Fibroblast of skin of right quadriceps (primary cell): ENCODE measurements around the gene ZBTB9.
A peak's percentile ranks its signal among the peaks of the same experiment; 100 is the strongest.

Experiments
- DNase-seq: peaks from one replicate; pipeline ENCODE4 v3.0.0-alpha.2; 2013

The ZBTB9 gene

DNA sequence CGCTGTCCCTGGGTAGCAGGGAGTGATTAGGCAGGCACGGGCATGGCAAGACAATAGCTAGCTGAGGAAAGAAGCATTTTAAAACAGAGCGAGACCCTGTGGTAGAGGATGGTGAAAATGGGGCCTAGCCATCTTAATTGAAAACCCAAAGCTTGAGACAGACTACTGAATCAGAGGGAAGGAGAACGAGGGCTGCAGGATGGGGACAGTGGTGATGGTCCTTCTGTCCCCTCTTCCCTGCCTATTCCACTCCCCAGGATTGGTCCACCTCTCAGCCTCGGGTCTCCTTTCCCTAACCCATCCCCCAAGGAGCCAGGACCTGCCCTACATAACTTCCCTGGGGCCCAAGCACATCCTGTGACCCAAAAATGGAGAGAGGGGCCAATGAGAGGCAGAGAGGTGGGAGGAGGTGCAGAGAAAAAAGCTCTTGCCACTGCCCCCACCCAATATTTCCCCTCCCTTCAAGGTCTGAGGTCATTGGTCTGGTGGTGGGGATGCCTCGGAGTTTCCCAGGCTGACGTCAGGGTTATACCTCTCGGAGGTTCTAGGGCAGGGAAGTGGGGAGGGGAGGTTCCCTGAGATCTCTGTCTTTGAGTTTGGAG lies 35.6 kb upstream of the ZBTB9 start:
- no peak for DNase-seq

DNA sequence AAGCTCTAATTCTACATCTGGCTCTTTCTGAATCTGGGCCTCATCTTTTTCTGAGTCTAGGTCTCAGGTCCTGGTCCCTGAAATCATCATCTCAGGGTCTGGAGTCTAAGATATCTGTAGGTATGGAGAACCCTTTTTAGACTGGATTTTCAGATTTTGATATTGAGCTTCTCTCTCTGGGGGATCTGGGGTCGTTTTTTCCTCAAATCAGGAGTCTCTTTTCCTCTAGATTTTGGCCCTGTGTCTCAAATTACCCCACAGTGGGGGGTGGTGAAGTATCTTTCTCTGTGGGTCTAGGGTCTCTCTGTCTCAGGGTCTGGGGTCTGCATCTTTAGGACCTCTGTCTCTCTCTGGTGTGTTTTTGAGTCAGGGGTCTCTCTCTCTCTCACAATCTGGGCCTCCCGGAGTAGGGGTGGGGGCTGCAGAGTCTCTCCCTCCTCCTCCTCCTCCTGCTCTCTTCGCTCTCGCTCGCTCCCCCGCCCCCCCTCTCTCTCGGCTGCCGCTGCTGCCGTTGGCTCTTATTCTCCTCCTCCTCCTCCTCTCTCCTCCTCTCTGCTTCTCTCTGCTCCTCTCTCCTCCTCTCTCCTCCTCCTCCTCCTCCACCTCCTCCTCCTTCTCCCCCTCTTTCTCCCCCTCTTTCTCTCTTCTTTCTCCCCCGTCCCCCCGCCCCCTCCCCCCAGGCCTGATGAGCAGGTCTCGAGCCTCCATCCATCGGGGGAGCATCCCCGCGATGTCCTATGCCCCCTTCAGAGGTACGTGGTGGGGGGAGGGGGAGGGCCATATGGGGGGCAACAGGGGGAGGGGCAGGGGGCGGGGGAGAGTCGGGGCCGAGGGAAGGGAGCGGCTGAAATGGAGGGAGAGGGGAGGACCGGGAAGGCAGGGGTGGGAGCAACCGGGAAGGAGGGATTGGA lies 34.5 kb upstream of the ZBTB9 start, which contains the start of gene SYNGAP1:
Gene SYNGAP1 (plus strand): TSS at position 486 of the 911 bp plus-strand sequence. CDS start 200 bp downstream, at position 686.
- peak; percentile 79 for DNase-seq

DNA sequence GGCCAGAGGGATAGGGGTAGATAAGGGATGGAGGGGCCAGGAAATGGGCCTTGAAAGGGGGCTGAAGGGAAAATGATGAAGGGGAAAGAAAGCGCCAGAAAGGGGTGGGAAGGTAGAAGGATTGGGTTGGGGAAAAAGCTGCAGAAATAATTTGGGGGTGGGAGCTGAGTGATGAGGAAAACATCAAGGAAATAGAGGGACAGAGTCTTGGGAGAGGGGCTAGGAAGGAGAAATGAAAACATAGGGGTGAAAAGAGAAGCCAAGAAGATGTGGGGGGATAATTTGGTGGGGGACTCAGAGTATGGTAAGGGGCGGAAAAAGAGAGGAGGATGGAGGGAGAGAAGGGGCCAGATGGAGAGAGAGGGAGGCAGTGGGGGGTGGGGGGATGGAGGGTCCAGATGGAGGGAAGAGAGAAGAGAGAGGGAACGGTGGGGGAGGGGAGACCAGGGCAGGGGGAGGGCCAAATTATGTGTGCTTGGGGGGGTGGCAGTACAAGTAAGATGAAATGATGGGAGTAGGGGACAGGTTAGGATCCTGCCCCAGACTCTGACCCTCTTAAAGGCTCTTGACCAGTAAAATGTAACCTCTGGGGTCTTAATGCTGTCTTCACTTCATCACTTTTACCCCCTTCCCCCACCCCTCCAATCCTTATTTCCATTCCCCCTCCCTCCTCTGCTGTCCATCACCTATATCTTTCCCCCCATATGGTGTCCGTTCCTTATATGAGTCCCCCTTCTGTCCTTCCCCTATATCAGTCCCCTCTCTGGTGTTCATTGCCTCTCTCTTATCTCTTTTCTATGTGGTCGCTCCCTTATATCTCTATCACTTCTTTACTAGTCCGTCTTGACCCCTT lies 33.7 kb upstream of the ZBTB9 start:
- DNase-seq, result no peak

DNA sequence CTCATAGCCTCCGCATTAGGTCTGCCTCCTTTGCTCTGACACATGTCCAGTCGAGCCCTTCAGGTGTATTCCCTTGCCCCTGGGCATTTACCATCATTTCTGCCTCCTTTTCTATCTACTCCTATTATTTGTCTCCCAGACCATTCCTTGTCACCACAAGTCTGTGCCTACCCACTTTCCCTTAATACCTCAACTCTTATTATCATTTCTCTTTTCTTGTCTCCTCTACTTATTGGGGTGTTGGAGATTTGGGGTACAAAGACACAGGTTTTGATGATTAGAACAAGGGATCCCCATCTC lies 33.1 kb upstream of the ZBTB9 start:
- DNase-seq, result no peak

DNA sequence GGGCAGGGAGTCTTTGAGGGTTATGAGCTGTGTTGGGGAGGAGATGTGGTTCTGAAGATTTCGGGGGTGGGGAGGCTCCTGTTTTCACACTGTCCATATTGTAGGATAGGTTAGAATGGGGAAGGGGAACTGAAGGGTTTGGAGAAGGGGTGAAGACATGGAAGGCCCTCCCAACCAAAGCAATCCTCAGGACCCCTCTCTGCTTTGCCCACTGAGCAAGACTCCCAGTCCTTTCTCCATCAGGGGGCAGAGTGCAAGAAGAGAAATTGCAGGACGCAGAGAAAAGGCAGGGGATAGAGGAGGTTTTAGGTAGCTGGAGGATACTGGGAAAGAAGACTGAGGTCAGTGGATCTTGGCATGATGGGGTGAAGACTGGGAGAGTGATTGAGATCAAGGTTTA lies 30.6 kb upstream of the ZBTB9 start:
- no peak for DNase-seq

DNA sequence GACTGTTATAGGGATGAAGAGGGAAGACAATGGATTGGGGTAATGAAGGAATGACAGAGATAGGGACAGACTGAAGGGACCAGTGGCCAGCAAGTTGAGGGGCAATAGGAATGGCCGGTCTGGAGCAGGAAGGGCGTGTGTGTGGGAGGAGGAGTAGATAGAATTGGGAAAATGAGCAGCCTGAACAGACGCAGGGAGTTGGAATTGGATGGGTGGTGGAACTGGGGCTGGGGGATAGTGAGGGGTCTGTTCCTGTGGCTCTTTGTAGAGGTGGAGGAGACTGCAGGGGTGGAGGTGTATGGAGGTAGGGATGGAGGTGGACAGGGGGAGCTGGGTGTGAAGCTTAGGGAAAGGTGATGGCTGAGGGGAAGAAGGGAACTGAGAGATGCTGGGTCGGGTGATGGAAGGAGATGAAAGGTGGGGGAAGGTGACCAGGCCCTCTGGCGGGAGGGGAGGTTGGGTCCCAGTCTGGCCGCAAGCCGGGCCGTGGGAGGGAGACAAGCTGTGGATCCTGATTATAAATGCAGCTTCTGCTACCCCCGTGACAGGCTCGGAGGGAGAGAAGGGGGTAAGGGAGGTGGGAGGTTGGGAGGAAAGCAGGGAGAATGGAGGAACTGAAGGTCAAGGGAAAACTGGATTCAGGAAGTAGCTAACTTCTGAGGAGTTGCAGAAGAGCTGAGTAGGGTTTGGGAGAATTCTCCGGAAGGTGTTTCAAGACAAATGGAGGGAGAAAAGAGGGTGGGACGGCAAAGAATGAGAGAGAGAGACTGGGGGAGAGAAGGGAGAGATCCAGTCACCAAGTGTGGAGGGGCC lies 29.3 kb upstream of the ZBTB9 start:
- DNase-seq, result no peak

DNA sequence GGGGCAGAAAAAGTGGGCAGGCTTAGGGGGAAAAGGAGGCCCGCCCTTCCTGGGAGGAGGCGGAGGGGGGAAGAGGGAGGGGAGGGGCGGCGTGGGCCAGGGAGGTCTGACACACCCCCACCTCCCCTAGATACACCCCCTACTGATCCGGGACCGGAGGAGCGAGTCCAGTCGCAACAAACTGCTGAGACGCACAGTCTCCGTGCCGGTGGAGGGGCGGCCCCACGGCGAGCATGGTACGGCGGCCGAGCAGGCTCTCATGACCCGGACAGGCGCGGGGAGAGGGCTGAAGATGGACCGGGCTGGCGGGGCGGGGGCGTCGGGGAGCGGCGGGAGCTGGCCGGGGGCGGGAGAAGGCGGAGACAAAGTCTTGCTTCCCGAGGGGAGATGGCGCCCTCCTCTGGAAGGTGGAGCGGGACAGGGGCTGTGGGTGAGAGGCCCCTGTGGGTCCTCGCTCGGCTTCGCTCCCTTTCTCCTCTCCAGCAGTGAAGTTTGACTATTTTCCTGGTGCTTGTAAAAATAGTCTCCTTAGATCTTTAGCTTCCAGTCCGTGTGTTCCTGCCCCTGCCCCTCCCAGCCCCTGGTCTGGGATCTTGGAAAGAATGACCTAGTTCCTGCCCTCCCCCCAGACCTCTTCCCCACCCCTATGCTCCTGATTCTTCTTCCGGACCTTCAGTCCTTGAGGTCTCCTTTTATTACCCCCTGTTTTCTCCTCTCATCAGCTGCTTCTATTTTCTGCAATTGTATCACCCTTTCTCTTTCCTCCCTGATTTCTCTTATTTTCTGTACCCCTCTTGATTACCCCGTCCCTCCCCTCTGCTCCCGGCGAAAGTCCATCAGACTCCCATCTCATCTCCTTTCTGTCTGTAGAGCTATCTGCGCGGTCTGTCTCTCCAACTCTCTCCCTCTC lies 28.5 kb upstream of the ZBTB9 start:
- peak; percentile 86 for DNase-seq

DNA sequence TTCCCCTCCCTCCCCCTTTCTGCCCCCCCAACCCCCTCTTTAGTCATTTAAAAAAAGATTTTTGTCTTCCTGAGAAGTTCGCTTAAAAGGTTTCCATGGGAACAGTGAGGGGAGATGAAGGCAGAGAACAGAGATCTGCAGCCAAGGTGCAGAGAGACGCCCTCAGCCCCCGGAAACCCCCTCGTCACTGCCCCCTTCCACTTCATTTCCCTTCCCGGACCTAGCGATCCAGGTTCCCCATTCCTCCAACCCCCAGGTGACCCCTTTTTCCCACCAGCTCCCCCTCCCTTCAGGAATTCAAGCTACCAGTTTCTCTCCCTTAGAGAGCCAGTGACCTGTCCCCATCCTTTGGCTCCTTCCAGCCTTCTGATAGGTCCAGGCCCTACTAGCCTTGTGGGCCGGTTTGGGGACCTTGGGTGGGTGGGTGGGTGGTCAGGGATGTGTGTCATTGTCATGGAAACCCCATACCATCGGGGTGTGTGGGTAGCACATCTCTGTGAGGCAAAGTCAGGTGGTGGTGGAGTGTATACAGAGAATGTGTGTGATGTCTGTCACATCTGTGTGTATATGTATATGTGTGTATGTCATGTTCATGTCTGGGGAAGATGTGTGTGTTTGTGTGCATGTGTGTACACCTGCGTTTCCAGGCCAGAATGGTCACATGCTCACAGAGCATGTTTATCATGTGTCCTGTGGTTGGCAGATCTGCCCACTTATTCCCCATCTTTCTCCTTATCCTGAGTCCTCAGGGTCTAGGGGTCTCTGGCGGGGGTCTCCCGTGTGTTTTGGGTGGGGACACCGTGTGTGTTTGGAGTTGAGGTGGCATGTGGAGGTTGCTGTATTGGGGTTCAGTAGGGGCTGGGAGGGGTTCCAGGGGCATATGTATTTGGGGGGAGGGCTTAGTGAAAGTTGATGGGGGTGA lies 27.5 kb upstream of the ZBTB9 start:
- DNase-seq, result no peak

DNA sequence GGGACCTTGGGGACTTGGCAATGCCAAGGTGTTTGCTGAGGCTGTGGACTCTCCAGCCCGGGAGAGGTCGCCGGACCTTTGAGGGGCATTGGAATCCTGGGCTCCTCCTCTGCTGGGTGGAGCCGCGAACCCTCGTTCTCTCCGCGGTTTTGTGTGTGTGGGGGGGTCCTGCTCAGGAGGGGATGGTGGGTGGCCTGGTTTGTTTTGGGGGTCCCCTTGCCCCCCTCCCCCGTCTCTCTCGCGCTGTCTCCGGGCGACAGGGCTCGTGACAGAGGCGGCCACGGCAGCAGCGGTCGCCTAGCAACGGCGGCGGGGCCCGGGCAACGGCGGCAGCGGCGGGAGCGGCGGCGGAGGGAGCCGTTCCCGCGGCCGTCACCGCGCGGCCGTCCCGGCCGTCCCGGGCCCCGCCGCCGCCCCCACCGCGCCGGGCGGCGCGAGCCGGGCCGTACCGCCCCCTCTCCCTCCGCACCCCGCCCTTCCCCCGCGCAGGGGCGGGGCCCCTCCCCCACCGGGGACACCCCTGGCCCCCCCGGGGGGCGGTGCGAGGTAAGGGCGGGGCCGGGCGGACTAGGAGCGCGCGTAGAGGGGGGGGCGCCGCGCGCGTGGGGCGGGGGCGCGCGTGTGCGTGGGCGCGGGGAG lies 26.7 kb upstream of the ZBTB9 start:
- DNase-seq, result no peak

DNA sequence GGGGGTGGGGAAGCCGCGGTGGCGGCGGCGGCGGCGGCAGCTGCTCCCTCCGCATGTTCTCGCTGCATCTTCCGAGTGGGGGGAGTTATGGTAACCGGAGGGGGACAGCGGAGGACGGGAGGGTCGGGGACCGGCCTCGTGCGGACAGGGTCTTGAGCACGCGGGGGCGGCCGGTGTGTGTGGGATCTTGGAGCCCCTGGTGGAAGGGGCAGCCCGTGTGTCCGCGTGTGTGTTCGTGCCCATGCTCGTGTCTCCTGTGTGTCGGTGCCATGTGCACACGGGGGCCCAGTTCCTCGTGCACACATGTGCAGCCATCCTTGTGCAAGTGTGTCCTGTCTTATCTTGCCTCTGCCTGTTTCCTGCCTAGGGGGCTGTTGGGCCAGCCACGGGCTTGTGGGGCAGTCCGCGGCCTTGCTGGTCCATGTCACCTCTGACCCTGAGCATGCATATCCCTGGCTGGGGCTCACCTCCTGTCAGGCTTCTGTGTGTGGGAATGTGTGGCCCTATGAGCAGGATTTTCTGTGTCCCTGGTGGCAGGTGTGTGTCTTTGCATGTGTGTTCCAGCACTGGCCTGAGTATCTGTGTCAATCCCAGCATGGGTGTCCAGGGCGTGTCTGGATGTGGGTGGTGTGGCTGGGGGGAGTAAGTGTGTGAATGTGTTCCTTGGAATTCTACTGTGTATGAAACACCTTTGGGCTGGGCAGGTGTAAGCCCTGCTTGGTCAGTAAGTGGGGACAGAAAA lies 26.0 kb upstream of the ZBTB9 start:
- no peak for DNase-seq

DNA sequence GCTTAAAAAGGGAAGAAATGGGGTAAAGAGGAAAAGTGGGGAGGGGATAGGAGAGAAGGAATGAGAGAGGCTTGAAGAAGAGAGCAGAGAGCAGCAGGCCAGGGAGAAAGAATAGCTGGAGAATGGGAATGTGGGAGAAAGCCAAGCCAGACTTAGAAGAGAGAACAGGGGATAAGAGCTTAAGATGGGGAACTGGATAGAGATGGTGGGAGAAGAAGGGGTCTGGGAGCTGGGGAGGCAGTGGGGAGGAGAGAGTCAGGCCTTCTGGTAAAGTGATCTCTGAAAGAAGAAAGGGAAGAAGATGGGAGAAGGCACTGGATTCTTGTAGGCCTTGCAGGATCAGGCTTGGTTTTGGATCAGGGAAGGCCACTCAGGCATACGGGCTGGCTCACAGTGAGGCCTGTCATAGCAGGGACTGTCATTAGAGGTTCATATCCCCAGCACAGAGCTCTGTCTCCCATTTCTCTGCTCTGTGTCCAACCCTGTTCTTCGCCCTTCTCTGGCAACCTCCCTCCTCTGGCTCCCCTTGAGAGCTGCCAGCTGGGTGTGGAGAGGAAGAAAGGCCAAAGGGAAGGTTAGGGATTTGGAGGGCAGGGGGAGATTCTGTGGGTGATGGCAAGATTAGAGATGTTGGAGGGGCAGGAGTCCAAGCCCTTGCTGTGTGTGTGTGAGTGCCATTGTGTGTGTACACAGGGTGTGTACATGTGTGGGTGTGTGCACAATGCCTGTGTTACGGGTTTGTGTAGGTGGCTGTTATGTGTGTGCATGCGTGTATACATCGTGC lies 25.2 kb upstream of the ZBTB9 start:
- DNase-seq, result no peak

DNA sequence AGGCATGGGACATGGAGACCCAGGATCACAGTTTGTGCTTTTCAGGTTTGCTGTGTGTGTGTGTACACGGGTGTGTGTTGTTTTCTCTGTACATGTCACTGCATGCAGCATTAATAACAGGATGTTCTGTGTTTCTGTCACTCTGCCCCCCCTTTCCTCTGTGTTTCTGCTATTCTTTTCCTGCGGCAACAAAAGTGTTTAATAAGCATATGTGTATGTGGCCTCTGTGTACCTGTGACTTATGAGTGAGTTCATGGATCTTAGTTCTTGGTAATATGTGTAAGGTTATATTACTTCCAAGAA lies 24.7 kb upstream of the ZBTB9 start:
- no peak for DNase-seq

DNA sequence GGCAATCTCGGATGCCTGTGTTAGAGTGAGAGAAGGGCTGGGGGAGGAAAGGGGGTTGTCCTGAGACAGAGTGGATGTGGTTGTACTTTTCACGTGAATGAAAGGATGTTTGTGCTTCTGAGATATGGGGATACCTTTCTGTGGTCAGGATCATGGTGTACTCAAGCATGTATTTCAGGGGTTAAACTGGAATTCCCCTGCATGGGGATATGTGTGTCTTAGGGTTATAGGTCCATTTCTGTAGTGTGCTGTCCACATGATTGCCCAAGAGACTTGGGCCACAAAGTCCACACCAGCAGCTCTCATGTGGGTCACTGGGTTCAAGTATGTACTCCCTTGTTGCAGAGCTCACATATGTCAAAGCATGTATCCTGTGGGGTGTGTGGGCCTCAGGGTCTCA lies 24.0 kb upstream of the ZBTB9 start:
- no peak for DNase-seq

DNA sequence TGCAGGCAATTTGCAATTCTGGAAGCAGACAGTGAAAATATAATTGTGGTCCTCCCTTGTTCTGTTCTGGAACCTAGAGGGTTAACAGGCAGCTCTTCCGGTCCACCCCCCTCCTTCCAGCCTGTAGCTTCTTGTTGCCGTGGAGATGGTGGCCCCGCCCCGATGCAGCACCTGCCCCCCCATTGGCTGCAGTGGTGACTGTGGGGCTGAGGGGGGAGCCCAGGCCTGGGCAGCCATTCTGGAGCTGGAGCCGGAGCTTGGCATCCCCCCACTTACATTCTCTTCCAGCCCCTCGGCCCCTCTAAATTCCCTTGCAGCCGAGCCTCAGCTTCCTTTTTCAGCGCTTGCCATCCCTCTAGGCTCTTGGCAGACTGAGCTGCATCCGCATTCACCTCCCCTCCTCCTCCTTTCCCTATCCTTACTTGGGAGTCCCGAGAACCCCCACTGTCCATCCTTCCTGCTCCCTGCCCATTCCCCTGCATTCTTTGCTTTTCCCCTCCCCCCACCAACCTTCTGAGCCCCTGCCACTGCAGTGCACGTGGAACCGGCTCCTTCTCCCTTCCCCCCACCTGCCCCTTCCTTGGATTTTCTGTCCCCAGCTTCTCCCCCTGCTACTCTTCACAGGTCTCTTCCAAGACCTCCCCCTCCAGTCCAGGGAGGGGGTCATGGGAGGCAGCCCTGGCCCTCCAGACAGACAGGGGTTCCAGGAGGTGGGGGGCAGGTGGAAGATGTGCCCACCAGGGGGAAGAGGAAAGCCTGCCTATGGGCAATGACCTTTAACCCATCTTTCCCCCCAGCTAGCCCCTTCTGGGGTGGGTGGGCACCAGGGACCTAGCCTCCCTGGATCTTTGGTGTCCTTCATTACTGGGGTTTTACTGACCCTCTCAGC lies 23.1 kb upstream of the ZBTB9 start:
- peak; percentile 75 for DNase-seq

DNA sequence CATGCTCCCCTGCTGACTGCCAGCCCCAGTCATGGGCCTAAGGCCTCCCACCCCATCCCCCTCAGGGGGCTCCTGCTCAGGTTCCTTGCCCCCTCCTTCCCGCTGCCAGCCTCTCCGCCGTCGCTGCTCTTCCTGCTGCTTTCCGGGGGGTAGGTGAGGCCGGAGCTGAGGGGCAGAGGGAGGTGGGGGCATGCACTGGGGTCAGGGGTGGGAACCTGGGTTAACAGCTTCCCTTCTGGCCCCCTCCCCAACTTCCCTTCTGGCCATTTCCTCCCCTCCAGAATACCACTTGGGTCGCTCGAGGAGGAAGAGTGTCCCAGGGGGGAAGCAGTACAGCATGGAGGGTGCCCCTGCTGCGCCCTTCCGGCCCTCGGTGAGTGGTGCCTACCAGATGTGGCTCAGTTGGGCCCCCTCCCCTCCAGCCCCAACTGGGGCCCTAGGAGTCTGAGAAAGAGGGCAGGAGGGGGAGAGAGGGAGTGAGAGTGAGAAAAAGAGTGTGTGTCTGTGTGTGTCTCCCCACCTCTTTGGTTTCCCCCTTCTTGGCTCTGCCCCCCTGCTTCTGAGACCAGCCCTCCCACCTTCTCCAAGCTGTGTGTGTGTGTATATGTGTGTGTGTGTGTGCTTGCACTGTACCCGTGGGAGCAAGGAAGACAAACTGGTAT lies 22.4 kb upstream of the ZBTB9 start:
- no peak for DNase-seq

DNA sequence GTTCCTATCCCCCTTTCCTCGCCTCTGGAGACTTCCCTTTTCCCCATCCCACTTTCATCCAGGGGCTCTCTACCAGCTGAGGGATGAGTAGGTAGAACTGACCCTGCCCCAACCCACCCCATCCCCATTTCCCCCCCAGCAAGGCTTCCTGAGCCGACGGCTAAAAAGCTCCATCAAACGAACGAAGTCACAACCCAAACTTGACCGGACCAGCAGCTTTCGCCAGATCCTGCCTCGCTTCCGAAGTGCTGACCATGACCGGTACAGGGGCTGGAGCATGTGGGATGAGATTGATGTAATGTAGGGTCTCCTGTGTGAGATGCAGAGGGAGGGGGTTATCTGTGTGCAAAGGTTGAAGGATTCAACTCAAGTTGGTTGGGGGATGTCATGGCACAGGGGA lies 21.8 kb upstream of the ZBTB9 start:
- no peak for DNase-seq

DNA sequence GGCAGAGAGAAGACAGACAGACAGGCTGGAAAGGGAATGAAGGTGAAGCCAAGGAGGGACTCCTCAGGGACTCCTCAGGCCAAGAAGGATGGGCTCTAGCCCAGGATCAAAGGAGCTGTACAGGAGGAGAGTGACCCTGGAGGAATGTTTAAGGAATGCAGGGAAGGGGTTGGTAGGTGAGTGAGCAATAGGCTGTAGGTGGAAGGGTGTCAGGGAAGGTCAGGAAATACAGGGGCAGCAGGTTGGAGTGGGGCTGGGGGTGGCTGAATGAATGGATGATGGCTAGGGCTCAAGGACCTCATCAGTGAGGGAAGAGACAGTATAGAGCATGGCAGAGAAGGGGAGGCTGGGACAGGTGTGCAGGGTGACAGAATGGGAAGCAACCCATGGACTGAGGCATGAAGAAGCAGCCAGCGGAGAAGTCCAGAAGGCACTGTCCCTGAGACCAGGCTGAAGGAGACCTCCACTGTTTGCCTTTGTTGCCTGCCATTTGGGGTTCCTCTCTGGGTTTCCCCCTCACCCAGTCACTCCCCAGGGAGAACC lies 21.3 kb upstream of the ZBTB9 start:
- DNase-seq, result no peak
